Smooth muscle cell (in vitro differentiated cells): ENCODE measurements around the gene TSPAN3. TPM values are rescaled to one million over a fixed set of nuclear protein-coding genes. Genes with fewer than 3 reads are reported as not detected.

Experiments used
- DNase-seq: peaks from one replicate; lab custom pipeline; 2025; ENCODE audit not compliant: unreplicated experiment; lab: John Stamatoyannopoulos, UW
- H2AFZ ChIP-seq: fragments of 200-600 bp; sonication (generic); 2 replicates; pipeline ENCODE4 v1.6.0; 2016; ENCODE audit warnings: antibody characterized with exemption, low read depth, mild to moderate bottlenecking
- H3F3A ChIP-seq: fragments of 200-600 bp; sonication (generic); 2 replicates; pipeline ENCODE4 v1.6.0; 2017; ENCODE audit warnings: antibody characterized with exemption, low read depth
- H3K27ac ChIP-seq: fragments of 200-600 bp; sonication (generic); 2 replicates; pipeline ENCODE4 v1.5.1; 2016; ENCODE audit warnings: low read depth, mild to moderate bottlenecking
- H3K27me3 ChIP-seq: fragments of 200-600 bp; sonication (generic); 2 replicates; pipeline ENCODE4 v1.6.1; 2016; ENCODE audit warnings: low read depth, mild to moderate bottlenecking
- H3K36me3 ChIP-seq: fragments of 200-600 bp; sonication (generic); 2 replicates; pipeline ENCODE4 v1.5.1; 2016; ENCODE audit warnings: low read depth
- H3K4me1 ChIP-seq: fragments of 200-600 bp; sonication (generic); 2 replicates; pipeline ENCODE4 v1.5.1; 2016; ENCODE audit warnings: low read depth
- H3K4me2 ChIP-seq: fragments of 200-600 bp; sonication (generic); 2 replicates; pipeline ENCODE4 v1.6.0; 2016; ENCODE audit warnings: mild to moderate bottlenecking
- H3K4me3 ChIP-seq: fragments of 200-600 bp; sonication (generic); 2 replicates; pipeline ENCODE4 v1.5.1; 2016; ENCODE audit warnings: mild to moderate bottlenecking
- H3K79me2 ChIP-seq: fragments of 200-600 bp; sonication (generic); 2 replicates; pipeline ENCODE4 v1.6.0; 2016; ENCODE audit warnings: low read depth, mild to moderate bottlenecking
- H3K9ac ChIP-seq: fragments of 200-600 bp; sonication (generic); 2 replicates; pipeline ENCODE4 v1.6.0; 2016; ENCODE audit warnings: low read depth
- H3K9me3 ChIP-seq: fragments of 200-600 bp; sonication (generic); replicated peaks from 2 replicates; pipeline ENCODE4 v1.5.1; 2016; ENCODE audit warnings: low read depth
- H4K20me1 ChIP-seq: fragments of 200-600 bp; sonication (generic); 2 replicates; pipeline ENCODE4 v1.6.0; 2016; ENCODE audit warnings: low read depth
- CTCF ChIP-seq: fragments of 200-600 bp; sonication (generic); IDR thresholded peaks from 2 replicates; pipeline ENCODE4 v1.5.1; 2017; ENCODE audit warnings: borderline replicate concordance, mild to moderate bottlenecking, antibody characterized with exemption; ENCODE audit not compliant: insufficient read depth, poor library complexity, severe bottlenecking
- WGBS: methylation state at CpG from one replicate; pipeline ENCODE4 v1.1.7; 2016; ENCODE audit warnings: low lambda C conversion rate; 5-methylcytosine and 5-hydroxymethylcytosine counted together
- polyA plus RNA-seq: library from polyadenylated mRNA; unstranded; fragments of >200 nt; fragmentation: Nextera tagmentation; extraction: Ambion mirVana; gene quantifications from 2 replicates; pipeline ENCODE4 v1.2.1, GENCODE V29; 2016
- total RNA-seq: library from RNA; depleted of rRNA; stranded (reverse); fragments of >200 nt; gene quantifications from 2 replicates; pipeline ENCODE4 v1.2.3, GENCODE V29; 2014

Gene TSPAN3
- total and polyA plus RNA-seq, 2 experiments from 2014 or later: 257 to 276 TPM

GRCh38 chr15:77035584-77035983, 35.3 kb downstream of the TSPAN3 start:
- no peak for DNase-seq
- H3K79me2 ChIP-seq: no peaks in the 10 kb centered on the region
- no peaks in the 10 kb centered on the region for H3K27me3 ChIP-seq
- H2AFZ ChIP-seq: no peak overlapping the region
- H3K9me3 ChIP-seq: no peaks in the 10 kb centered on the region
- no peak overlapping the region for H3K4me2 ChIP-seq
- H3K27ac ChIP-seq: no peak overlapping the region
- no peaks in the 10 kb centered on the region for H3K4me1 ChIP-seq
- H3K4me3 ChIP-seq: no peak overlapping the region
- TF ChIP-seq CTCF: no peak
- WGBS: 94% methylated on average over 9 of the region's 9 CpGs
- no peaks in the 10 kb centered on the region for H3K36me3 ChIP-seq
- no peaks in the 10 kb centered on the region for H3F3A ChIP-seq
- no peak overlapping the region for H3K9ac ChIP-seq
- no peaks in the 10 kb centered on the region for H4K20me1 ChIP-seq

- Histone ChIP-seq H3K27ac (no peak overlapping the region), H3F3A (no peaks in the 10 kb centered on the region), H3K27me3 (no peaks in the 10 kb centered on the region), H3K9me3 (no peaks in the 10 kb centered on the region), H3K4me1 (no peaks in the 10 kb centered on the region), H3K4me3 (no peak overlapping the region), H3K4me2 (no peak overlapping the region), H4K20me1 (no peaks in the 10 kb centered on the region), H3K79me2 (no peaks in the 10 kb centered on the region), H3K9ac (no peak overlapping the region), H2AFZ (no peak overlapping the region), H3K36me3 (no peaks in the 10 kb centered on the region)
- no peak for DNase-seq
- 74% methylated on average over 14 of the region's 14 CpGs for WGBS
- TF ChIP-seq CTCF: peak; percentile 52
Observed at GRCh38 chr15:77034695-77035489, 36.0 kb downstream of the TSPAN3 start.

- no peak for DNase-seq
- H3K9me3 ChIP-seq: no peaks in the 10 kb centered on the region
- no peak for TF ChIP-seq CTCF
- no peaks in the 10 kb centered on the region for H3K4me1 ChIP-seq
- no peaks in the 10 kb centered on the region for H3F3A ChIP-seq
- no peak overlapping the region for H3K4me2 ChIP-seq
- H2AFZ ChIP-seq: no peak overlapping the region
- H3K4me3 ChIP-seq: no peak overlapping the region
- no peak overlapping the region for H3K27ac ChIP-seq
- 88% methylated on average over 12 of the region's 13 CpGs for WGBS
- H3K79me2 ChIP-seq: no peaks in the 10 kb centered on the region
- H3K27me3 ChIP-seq: no peaks in the 10 kb centered on the region
- H4K20me1 ChIP-seq: no peaks in the 10 kb centered on the region
- no peaks in the 10 kb centered on the region for H3K36me3 ChIP-seq
- no peak overlapping the region for H3K9ac ChIP-seq
Observed at GRCh38 chr15:77033729-77034671, 36.9 kb downstream of the TSPAN3 start.
